SU-DHL-6 (cell line): Measurements from ENCODE around the gene DNM2.

ENCODE experiments used
- H2AFZ ChIP-seq: fragments of 200-600 bp; sonication (generic); 2 replicates; pipeline ENCODE4 v1.6.1; 2014; ENCODE audit warnings: low read depth, mild to moderate bottlenecking, moderate library complexity, mixed read lengths, antibody characterized with exemption, low read length; ENCODE audit not compliant: severe bottlenecking
- H3F3A ChIP-seq: fragments of 200-600 bp; shearing (Covaris generic); 2 replicates; pipeline ENCODE4 v1.6.0; 2016; ENCODE audit warnings: antibody characterized with exemption, mild to moderate bottlenecking; ENCODE audit not compliant: insufficient read depth
- H3K27ac ChIP-seq: fragments of 200-600 bp; sonication (generic); 2 replicates; pipeline ENCODE4 v1.5.1; 2016; ENCODE audit warnings: low read depth, mild to moderate bottlenecking, low read length, moderate library complexity, mixed read lengths
- H3K27me3 ChIP-seq: fragments of 200-600 bp; sonication (generic), shearing (Covaris generic); 2 replicates; pipeline ENCODE4 v1.6.0; 2014; ENCODE audit warnings: mild to moderate bottlenecking, low read length
- H3K36me3 ChIP-seq: fragments of 200-600 bp; sonication (generic); 2 replicates; pipeline ENCODE4 v1.6.1; 2014; ENCODE audit warnings: mild to moderate bottlenecking, low read length, mixed read lengths
- H3K4me2 ChIP-seq: fragments of 300-600, 200-600 bp; shearing (Covaris generic), sonication (generic); 2 replicates; pipeline ENCODE4 v1.6.0; 2014; ENCODE audit warnings: low read length, low read depth, mild to moderate bottlenecking; ENCODE audit not compliant: poor library complexity, severe bottlenecking
- H3K4me3 ChIP-seq: fragments of 200-600 bp; sonication (generic); 2 replicates; pipeline ENCODE4 v1.5.1; 2014; ENCODE audit warnings: antibody characterized with exemption, low read length, mild to moderate bottlenecking, mixed read lengths; ENCODE audit not compliant: insufficient read depth, poor library complexity, severe bottlenecking
- H3K79me2 ChIP-seq: fragments of 200-600 bp; sonication (generic); 2 replicates; pipeline ENCODE4 v1.6.1; 2014; ENCODE audit warnings: mild to moderate bottlenecking, low read length, moderate library complexity; ENCODE audit not compliant: insufficient read depth
- H3K9ac ChIP-seq: fragments of 200-600 bp; sonication (generic); 2 replicates; pipeline ENCODE4 v1.7.0; 2014; ENCODE audit warnings: mild to moderate bottlenecking, low read length
- H3K9me2 ChIP-seq: fragments of 200-600 bp; sonication (generic); replicated peaks from 2 replicates; pipeline ENCODE4 v1.6.1; 2014; ENCODE audit warnings: low read length; ENCODE audit not compliant: insufficient read depth
- H3K9me3 ChIP-seq: fragments of 200-600 bp; sonication (generic); 2 replicates; pipeline ENCODE4 v1.6.1; 2014; ENCODE audit warnings: low read length, mixed read lengths; ENCODE audit not compliant: insufficient read depth
- H4K20me1 ChIP-seq: fragments of 200-600 bp; sonication (generic); 2 replicates; pipeline ENCODE4 v1.6.1; 2014; ENCODE audit warnings: low read depth, mild to moderate bottlenecking, antibody characterized with exemption, low read length, moderate library complexity, mixed read lengths
- CTCF ChIP-seq: fragments of 200-600 bp; sonication (generic); IDR thresholded peaks from one replicate; pipeline ENCODE4 v1.5.1; 2017; ENCODE audit warnings: antibody characterized with exemption, mild to moderate bottlenecking, low read length, moderate library complexity; ENCODE audit not compliant: insufficient read depth, poor library complexity, severe bottlenecking
- EZH2phosphoT487 ChIP-seq: fragments of 200-600 bp; sonication (generic), shearing (Covaris generic); conservative IDR thresholded peaks from 2 replicates; pipeline ENCODE4 v1.6.1; 2018; ENCODE audit warnings: mild to moderate bottlenecking, antibody characterized with exemption, low read length, moderate library complexity, mixed read lengths

The DNM2 gene

GRCh38 chr19:10752237-10752912 is 34.5 kb downstream of the DNM2 start:
- Histone ChIP-seq H4K20me1 (no peaks in the 10 kb centered on the region; the same call in 1 of the 2 replicates), H3K27ac (no peak overlapping the region), H3K27me3 (no peaks in the 10 kb centered on the region), H3K79me2 (peaks cover 74% of the 10 kb centered on the region), H3K9me3 (no peaks in the 10 kb centered on the region), H2AFZ (no peak overlapping the region), H3K9ac (no peak overlapping the region), H3K9me2 (no peaks in the 10 kb centered on the region), H3K4me3 (no peak overlapping the region), H3F3A (0 out of 2 replicates have a peak, but pooled peaks cover 4% of the 10 kb centered on the region), H3K36me3 (no peaks in the 10 kb centered on the region), H3K4me2 (no peak overlapping the region)
- TF ChIP-seq EZH2phosphoT487 = no peak
- TF ChIP-seq CTCF = no peak

GRCh38 chr19:10752913-10753704 is 35.2 kb downstream of the DNM2 start:
- Histone ChIP-seq H3K9me3 (no peaks in the 10 kb centered on the region), H3K79me2 (peaks cover 68% of the 10 kb centered on the region), H3K27me3 (no peaks in the 10 kb centered on the region), H3K36me3 (no peaks in the 10 kb centered on the region), H3K4me2 (no peak overlapping the region), H3K9ac (no peak overlapping the region), H2AFZ (no peak overlapping the region), H3K4me3 (no peak overlapping the region), H3K27ac (no peak overlapping the region), H3F3A (0 out of 2 replicates have a peak, but pooled peaks cover 4% of the 10 kb centered on the region), H3K9me2 (no peaks in the 10 kb centered on the region), H4K20me1 (no peaks in the 10 kb centered on the region)
- TF ChIP-seq CTCF = no peak
- TF ChIP-seq EZH2phosphoT487 = no peak

GRCh38 chr19:10756371-10756770 is 38.5 kb downstream of the DNM2 start:
- Histone ChIP-seq H3K36me3 (no peaks in the 10 kb centered on the region), H3K4me2 (no peak overlapping the region), H2AFZ (no peak overlapping the region), H3K27me3 (no peaks in the 10 kb centered on the region), H4K20me1 (no peaks in the 10 kb centered on the region), H3K9me2 (no peaks in the 10 kb centered on the region), H3F3A (peaks cover 19% of the 10 kb centered on the region), H3K27ac (no peak overlapping the region), H3K79me2 (peaks cover 50% of the 10 kb centered on the region), H3K9me3 (no peaks in the 10 kb centered on the region), H3K9ac (no peak overlapping the region), H3K4me3 (no peak overlapping the region)
- TF ChIP-seq CTCF (no peak), EZH2phosphoT487 (no peak)
